Measurements from ENCODE around the gene DDX56.
"Not testable (repeated sequence)": the region's sequence is repeated elsewhere in the genome, so short reads cannot be mapped to it uniquely, and the experiment has no call there.

The DDX56 gene

DNA sequence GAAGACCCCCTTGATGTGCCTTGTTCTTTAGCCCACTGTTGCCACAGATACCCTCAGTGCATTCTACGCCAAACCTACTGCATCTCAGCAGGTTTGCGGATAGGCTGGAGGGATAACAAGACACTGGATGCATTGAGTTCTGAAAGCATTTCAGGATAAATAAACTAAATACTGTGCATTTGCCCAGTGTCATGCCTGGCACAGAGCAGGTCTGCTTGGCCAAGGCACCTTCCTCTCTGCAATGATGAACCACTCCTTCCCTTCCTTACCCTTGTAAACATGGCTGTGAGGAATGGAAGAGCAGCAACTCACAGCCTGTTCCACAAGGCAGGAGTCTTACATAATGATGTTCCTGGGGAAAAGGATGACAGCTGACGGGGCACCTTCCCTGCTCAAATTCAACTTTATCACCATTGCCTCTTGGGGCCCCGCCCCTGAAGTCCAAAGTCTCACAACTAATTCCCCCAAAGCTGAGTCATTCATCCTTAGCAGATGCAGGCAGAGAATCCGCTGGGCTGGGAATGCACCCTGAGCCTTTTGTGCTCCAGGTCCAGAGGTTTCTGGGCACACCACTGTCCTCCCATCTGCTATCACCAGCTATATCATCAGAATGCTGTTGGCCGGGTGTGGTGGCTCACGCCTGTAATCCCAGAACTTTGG lies 11.6 kb downstream of the DDX56 start:
- DNase-seq: no peak

DNA sequence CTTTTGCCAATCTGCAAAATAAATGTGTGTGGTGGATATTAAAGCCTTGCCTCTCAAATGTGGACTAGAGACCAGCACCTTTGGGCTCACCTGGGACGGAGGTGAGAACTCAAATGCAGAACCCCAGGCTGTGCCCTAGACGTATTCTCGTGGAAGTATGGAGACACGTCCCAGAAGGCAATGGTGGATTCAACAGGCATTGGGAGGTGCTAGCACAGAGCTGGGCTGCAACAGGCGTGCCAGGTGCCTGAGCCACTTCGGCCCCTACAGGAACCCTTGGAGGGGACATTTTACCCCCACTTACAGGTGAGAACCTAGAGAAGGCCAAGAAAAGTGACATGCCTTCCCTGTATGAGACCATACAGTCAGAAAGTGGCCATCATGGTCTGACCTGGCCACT lies 12.2 kb downstream of the DDX56 start:
- no peak for DNase-seq

DNA sequence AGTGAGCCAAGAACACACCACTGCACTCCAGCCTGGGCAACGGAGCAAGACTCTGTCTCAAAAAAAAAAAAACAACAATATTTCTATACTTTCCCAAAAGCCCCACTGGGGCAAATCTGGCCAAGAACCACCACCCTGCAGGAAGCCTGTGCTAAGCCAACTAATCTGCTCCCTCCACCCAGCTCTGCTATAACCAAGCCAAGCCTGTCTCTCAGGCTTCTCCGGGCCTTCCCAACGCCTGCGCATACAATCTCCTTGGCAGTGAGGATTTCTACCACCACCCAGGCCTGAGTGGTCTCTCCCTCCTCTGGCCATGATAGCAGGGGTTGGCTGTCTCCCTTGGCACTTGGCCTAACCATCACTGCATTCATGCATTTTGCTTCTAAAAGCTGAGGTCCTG lies 14.2 kb downstream of the DDX56 start:
- no peak for DNase-seq

DNA sequence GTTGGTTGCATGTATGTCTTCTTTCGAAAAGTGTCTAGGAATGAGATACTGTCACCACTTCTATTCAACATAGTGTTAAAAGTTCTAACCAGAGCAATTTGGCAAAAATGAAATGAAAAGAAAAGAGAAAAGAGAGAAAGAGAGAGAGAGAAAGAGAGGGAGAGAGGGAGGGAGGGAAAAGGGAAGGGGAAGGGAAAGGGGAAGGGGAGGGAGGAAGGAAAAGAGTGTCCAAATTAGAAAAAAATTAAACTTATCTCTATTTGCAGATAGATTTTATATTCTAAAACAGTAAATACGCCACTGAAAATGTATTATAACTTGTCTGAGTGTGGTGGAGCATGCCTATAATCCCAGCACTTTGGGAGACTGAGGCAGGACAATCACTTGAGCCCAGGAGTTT lies 16.2 kb downstream of the DDX56 start:
- no peak for DNase-seq

DNA sequence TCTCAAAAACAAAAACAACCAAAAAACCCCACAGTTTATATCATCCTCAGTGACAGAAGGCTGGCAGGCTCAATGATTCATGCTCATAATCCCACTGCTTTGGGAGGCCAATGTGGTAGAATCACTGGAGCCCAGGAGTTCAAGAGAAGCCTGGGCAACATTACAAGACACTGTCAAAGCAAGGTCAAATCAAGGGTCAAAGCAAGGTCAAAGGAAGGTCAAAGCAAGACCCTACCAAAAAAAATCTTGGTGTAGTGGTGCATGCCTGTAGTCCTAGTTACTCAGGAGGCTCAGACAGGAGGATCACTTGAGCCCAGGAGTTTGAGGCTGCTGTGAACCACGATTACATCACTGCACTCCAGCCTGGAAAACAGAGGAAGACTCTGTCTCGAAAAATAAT lies 18.4 kb downstream of the DDX56 start:
- DNase-seq: no peak

DNA sequence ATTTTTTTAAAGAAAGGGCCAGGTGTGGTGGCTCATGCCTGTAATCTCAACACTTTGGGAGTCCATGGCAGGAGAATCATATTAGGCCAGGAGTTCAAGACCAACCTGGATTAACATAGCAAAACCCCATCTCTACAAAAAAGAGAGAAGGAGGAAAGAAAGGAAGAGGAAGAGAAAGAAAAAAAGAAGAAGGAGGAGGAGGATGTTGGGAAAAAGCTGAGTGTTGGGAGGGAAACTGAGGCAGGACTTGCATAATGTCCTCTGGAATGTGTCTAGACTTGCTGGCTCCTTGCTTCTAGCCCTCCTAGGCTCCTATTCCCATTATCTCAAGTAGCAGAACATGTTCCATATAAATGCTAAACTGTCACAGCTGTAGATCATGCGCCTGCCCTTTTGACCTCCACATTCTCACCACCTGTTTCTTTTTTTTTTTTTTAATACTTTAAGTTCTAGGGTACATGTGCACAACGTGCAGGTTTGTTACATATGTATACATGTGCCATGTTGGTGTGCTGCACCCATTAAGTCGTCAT lies 21.2 kb downstream of the DDX56 start:
- DNase-seq: not testable (repeated sequence)

DNA sequence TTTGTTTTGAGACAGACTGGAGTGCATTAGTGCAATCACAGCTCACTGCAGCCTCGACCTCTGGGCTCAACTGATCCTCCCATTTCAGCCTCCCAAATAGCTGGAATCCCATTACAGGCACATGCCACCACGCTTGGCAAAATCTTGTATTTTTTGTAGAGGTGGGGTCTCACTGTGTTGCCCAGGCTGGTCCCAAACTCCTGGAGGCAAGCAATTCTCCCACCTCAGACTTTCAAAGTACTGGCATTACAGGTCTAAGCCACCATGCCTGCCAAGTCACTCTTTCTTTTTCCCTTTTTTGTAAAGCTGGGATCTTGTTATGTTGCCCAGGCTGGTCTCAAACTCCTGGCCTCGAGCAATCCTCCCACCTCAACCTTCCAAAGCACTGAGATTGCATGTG lies 24.3 kb downstream of the DDX56 start:
- DNase-seq: no peak

DNA sequence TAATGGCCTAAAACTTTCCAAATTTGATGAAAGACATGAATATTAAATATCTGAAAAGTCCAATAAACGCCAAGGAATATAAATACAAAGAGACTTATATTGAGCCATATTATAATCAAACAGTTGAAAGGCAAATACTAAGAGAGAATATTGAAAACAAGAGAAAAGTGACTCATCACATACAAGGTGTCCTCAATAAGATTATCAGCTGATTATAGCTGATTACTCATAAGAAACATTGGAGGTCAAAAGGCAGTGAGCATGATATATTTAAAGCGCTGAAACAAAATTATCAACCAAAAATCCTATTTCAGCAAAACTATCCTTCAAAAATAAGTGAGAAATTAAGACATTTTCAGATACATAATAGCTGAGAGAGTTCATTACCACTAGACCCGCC lies 24.8 kb downstream of the DDX56 start:
- no peak for DNase-seq

DNA sequence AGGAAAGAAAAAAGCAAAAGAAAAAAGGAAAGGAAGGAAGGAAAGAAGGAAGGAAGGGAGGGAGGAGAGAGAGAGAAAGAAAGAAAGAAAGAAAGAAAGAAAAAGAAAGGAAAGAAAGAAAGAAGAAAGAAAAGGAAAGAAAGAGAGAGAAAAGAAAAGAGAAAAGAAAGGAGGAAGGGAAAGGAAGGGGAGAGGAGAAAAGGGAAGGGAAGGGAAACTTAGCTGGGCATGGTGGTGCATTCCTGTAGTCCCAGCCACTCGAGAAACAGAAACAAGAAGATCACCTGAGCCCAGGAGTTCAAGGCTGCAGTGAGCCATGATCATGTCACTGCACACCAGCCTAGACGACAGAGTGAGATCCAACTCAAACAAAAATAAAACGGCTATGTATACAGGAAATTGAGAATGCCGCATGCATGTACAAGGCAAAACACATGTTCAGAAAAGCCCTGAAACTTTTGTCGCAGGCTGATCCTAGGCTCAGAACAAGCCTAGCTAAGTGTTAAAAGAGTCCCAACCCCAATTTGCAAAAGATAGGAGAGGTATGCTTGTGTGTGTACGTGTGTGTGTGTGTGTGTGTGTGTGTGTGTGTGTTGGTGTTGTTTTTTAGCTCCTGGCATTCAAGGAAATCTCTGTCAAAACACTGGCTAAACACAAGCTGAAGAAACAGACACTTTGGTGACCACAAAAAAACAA lies 26.0 kb downstream of the DDX56 start:
- no peak for DNase-seq

DNA sequence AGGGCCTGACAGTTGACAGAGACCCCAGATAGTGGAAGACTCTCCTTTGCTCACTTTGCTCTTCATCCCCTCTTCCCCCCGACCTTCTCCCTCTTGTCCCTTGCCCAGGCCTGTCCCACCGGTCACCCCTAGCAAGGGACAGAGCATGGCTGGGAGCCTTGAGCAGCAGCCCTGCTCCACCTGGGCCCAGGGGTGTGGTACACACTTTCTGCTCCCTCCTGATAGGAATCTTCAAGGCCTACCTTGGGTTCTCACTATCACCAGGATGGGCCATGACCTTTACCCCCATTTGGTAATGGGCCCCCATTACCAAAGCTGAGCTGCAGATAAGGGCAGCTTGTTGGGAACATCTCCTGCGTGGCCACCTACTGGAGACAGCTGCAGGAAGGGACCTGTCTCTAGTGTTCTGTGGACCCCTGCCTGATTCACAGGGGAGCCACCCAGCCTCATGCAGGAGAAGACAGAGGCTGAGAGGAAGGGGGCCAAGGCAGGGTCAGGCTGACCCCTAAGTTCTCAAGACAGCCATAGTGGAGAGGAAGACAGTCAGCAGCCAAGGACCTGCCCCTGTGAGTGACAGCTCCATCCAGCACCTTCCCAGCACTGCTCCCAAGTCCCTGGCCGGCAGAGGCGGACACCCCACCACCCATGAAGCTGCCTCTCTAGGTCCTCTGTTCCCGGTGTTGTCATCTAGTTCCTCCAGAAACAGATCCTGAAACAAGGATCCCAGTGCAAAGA lies 31.7 kb downstream of the DDX56 start:
- no peak for DNase-seq

DNA sequence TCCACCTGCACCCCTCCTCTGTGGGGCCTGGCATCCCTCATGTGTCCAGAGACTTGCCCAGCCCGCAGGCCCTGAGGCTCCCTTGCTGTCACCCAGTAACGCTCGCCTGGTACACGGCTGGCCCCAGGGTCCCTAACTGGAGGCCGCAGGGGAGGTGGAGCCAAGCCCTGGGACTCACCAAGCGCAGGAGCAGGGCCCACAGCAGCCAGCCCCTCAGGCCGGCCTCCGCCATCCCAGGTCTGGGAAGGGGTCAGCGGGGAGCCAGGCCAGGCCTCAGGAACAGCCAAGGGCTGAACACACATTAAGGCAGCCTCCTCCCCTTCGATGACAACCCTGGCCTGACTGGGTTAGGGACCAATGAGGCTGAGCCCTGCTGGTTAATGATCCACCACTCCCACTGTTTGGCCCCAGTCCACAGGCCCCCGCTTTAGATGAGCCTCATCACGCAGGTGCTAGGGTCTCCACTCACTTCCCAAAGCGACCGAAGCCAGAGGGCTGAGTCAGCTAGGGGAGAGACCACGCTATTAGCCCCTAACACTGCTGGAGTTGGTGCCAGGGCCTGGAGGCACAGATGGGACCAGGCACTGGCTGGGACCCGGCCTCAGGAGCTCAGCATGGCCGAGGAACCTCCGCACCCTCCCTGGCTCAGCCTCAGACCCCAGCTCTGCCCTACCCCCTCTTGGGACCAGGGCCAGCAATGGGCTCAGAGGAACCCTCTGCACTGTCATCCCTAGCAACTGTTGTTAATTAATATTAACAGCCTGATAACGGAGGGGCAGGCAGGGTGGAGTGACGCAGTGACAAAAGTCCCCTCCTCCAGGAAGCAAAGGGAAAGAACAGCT lies 32.5 kb downstream of the DDX56 start, which contains the start of gene NPC1L1:
Gene NPC1L1, minus strand, starts transcription at position 303 of the 842 bp plus-strand sequence. Its CDS starts 71 bp downstream, at position 232.
- DNase-seq: no peak

DNA sequence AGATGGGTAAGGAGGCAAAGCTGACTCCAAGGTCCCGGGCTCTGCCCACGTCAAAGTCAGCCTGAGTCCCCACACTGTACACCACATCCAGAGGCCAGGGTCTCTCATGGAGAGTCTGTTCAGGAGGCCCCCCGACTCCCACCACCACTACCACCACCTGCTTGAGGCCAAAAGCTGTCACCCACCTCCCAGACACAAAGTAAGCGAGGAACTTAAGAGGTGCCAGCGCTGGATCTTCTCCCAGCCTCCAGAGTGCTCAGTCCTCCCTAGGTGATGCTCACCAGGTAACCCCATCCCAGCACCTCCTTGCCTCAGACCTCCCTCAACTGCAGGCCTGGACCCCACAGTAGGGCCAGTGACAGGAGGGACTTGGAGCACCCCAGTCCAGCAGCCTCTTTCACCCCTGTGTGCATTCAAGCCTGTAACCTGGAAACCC lies 33.1 kb downstream of the DDX56 start:
- DNase-seq: no peak

DNA sequence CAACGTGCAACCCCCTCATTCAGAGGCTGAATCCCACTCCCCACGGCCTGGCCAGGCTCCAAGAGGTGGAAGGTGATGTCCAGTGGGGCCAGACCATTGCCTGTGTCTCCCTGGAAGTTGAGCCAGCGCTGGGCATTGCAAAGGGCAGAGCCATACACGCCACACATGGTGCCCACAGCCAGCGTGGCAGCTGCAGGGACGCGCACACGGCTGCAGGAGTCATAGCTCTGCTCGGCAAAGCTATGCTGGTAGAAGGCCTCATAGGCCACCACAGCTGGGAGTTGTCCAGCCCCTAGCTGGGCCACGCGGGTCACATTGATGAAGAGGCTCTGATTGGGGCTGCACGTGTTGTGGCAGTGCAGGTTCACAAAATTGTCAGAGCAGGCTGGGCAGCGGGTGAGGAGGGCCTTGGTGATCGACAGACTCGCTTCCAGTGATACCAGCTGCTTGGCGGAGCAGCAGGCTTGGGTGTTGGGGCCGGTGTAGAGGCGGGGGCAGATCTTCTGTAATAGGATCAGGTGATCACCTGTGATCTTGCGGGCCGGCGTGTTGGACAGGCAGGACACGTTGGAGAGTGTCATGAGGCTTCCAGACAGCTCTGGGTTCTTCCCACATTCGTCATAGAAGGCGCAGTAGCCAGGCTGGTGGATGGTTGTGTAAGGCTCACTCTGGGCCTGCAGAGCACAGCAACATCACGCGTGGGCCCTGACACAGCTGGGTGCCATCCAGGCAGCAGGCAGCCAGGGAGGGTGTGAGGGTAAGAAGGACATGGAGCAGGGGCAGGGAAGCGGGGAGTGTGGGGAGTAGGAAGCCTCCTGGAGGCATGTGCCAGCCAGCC lies 33.8 kb downstream of the DDX56 start:
- DNase-seq: no peak

DNA sequence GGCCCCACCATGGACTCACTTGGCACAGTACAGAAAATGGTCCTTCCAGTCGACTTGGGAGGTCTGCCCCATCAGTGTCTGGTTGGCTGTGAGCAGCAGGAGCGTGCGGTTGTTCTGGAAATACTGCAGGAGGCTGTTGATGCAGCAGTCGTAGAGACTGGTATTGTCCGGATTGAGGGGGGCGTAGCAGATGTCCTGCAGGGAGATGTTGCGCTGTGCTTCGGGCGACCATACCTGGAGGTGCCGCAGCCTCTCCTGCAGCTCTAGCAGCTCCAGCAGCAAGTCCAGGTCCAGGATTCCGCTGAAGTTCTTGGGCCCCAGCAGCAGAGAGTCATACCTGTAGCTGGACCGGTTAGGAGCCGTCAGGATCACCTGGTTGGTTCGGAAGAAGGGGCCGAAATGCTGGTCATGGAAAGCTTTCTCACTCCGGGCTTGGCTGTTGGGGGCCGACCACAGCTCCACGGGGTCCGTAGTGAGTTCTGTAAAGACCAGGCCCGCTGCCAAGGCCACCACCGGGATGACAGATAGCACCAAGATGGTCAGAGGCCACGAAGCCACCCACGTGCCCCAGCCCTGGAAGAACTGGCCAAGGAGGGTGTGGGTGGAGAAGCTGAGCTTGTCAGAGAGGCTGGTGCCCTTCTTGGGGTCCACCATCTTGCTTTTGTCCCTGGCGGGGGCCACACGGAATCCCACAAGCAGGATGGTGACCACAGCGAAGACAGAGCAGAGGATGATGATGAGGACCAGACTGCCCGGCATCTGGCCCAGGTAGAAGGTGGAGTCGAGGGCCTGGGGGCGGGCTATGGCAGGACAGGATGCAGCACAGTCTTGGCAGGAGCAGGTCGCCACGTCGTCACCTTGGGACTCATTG lies 34.7 kb downstream of the DDX56 start:
- no peak for DNase-seq

DNA sequence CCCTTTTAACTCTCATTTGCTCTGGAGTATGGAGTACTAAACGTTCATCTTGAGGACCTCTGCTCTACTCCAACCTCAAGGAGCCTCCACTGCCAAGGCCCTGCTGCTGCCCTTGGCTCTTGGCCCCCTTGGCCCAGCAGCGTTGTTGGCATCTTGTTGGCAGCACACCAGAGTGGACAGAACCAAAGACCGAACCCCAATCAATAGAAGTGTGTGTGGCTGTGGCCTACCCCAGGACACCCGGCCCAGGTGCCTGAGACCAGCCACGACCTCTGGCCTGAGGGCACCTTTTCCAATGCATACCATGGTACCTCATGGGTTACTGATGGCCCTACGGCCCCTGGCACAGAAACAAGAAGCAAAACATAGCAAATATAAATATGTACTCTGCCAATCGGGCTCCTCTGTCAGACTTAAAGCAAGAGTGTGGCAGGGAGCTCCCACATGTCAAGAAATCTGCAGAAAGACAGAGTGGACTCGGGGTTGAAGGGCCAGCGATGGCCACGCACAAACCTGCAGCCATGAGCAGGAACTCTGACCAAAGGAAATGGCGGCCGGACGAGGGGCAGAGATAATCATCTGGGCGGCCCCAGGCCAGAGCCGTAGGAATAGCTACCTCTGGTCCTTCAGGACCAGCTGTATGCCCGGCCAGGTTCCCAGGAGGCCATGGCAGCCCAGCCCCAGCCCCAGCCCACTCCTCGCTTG lies 35.5 kb downstream of the DDX56 start:
- no peak for DNase-seq

DNA sequence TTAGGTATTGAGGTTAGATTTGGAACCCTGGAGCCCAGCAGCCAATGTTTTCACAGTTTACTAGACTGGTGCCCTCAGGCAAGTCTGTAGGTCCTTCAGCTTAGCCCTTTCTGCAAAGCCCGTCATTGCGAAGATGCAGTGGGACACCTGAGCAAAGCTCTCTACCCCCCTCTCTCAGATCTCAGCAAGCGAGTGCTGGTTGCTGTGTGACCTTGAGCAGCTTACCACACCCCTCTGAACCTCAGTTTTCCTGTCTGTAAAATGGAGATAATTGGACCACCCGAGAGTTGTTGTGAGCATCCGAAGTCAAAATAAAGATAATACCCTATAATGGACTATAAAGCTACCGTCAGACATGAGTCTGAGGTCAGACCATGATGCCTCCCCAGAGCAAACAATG lies 36.3 kb downstream of the DDX56 start:
- DNase-seq: no peak

DNA sequence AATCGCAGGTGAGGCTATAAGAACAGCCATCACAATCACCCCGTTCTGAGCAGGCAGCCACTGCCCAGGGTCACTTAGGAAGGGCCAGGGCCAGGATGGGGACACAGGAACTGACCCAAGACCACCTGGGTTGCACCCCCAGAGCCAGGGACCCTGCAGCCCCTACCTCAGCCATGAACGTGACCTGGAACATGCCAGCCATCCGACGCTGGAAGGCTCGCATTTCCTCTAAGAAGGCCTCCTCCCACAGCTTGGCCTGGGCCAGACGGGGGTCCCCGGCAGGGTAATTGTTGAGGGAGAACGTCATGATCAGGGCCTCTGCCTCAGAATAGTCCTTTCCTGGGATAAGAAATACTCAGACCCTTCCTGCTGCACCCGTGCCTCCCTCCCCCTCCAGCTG lies 37.6 kb downstream of the DDX56 start:
- DNase-seq: no peak

DNA sequence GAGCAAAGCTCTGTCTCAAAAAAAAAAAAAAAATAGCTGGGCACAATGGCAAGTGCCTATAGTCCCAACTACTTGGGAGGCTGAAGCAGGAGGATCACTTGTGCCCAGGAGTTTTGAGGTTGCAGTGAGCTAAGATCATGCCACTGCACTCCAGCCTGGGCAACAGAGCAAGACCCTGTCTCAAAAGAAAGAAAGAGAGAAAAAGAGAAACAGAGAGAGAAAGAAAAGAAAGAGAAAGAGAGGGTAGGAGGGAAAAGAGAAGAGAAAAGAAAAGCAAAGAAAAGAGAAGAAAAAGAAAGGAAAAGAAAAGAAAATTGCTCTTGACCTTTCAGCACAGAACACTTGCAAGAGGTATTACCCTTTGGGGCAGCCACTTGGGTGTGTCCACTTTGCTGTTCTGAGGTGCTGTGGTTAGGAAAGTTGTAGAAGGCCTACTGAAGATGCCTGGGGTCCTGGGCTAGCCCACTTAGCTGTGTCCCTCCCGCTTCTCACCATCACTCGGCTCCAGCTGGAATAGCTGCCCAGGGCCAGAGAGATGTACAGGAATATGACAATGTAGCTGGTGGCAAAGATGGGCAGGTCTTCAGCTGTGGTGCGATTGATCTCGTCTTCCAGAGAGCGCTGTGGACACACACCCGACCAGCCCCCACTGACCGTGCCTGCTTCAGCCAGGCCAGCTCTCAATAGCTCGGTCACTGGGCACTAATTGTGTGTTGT lies 38.2 kb downstream of the DDX56 start:
- no peak for DNase-seq

DNA sequence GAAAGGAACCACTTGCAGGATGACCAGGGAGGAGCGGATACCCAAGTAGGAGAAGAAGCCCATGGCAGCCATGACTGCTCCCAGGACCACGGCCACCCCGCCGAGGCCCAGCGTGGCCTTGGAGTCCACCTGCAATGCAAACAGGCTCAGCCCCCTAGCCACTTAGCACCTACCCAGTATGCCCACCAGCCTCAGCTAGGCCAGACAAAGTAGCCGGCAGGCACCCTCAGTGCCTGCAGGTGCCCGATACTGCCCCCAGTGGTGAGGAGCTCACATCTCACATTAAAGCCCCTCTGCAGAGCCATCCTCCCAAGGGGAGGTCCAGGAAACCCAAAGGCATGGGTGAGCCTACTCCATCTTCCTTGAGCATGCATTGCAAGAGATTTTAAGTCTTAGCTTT lies 39.2 kb downstream of the DDX56 start:
- no peak for DNase-seq
